A172 (cell line): ENCODE data around the gene ODAD2. TPM values are rescaled to one million over a fixed set of nuclear protein-coding genes. Genes with fewer than 3 reads are reported as not detected.

Source experiments
- DNase-seq: peaks from one replicate; pipeline ENCODE4 v3.0.0-alpha.2; 2015; ENCODE audit warnings: low spot score
- total RNA-seq: library from RNA; depleted of rRNA; stranded (reverse); fragments of >200 nt; shearing (Covaris generic); gene quantifications from 2 replicates; pipeline ENCODE4 v1.2.3, GENCODE V29; 2014

The ODAD2 gene
- total RNA-seq, 1 experiment from 2014 or later, result 63.0 TPM

DNA sequence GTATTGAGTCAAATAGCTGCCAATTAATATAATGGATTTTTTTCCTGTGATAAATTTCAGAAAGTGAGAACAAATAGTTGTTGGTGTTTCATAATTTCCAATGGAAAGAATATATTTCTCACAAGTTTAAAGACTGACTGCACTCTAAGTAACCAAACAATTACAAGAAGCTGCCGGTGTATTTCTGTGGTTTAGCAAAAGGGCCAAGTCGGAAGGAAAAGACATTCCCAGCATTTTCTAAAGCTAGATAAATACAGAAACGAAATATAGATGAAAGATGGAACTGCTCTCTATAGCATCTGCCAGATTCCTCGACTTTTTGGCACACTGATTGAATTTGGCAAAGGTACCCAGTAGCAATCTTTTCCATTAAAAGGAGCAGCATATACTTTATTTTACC is 160.5 kb downstream of the ODAD2 start:
- peak; percentile 30 for DNase-seq

DNA sequence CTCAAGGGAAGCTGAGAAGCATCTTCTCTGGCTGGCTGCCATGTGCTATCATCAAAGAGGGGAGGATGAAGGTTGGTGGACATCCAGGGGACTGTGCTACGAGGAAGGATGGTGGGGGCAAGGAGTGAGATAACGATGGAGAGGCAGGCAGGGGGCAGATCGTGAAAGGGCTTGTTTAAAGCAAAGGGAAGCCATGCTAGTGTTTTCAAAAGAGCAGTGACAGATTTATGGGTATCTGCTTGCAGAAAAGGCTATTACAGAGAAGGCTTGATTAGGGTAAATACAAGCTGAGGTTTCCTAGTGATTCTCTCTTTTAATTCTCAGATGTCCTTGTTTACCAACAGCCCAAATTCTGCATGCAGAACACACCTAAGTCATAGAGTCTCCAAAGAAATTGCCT is 164.4 kb downstream of the ODAD2 start:
- DNase-seq, result no peak

DNA sequence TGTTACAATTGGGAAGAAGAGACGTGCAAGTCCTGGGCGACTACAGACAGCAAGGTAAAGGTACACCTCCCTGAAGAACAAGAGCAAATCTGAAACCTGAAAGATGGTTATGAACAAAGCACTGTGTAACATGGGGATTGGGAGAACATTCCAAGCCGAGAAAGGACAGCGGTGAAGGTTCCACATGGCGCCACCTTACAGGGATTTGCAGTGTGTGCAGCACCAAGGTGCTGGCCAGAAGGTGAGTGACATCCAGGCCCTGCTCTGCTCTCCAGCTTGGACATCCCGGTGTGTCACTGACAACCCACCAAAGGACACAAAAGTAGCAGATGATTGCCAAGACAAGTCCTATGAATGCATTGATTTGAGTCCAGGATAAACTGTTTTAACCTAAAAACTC is 165.1 kb downstream of the ODAD2 start:
- no peak for DNase-seq

GRCh38 chr10:27832826-27833225 is 166.1 kb downstream of the ODAD2 start:
- no peak for DNase-seq

- DNase-seq, result no peak
Measured at GRCh38 chr10:27826369-27826768, 172.5 kb downstream of the ODAD2 start.

- peak; percentile 77 for DNase-seq
Measured at GRCh38 chr10:27822301-27822700, 176.6 kb downstream of the ODAD2 start.

- no peak for DNase-seq
Measured at GRCh38 chr10:27820637-27821036, 178.2 kb downstream of the ODAD2 start.

- DNase-seq, result peak; percentile 91
Measured at GRCh38 chr10:27819781-27820531, 178.9 kb downstream of the ODAD2 start.

GRCh38 chr10:27816320-27816719 is 182.6 kb downstream of the ODAD2 start:
- DNase-seq, result no peak

GRCh38 chr10:27815846-27816245 is 183.0 kb downstream of the ODAD2 start:
- DNase-seq, result no peak

GRCh38 chr10:27815261-27815660 is 183.6 kb downstream of the ODAD2 start:
- no peak for DNase-seq

GRCh38 chr10:27805180-27805579 is 193.7 kb downstream of the ODAD2 start:
- DNase-seq, result no peak

- no peak for DNase-seq
Measured at GRCh38 chr10:27804136-27804535, 194.7 kb downstream of the ODAD2 start.

DNA sequence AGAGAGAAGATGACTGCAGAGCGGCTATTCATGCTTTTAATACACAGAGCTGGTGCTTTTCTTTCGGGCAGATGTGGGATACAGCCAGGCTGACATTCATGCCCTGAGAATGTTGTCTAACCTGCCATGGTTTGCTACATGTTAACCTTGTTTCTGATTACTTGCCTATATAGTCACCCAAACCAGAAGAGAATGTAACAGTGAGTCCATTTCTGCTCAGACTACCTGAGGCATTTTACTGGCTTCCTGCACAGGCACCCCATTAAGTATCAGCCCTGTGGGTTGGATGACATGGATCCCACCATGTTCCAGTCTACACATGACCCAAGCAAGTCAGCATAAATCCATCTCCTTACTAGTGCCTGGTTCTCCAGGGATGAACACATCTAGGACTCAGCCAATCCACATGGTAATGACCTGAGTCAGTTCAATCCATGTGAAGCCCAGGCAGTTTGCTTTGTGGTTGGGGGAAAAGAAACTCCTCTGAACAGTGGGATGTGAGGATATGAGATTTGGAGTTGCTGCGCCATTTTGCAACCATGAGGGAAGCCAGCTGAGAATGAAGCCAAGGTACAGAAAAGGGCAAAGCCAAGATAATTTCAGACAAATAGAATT is 197.6 kb downstream of the ODAD2 start:
- no peak for DNase-seq

DNA sequence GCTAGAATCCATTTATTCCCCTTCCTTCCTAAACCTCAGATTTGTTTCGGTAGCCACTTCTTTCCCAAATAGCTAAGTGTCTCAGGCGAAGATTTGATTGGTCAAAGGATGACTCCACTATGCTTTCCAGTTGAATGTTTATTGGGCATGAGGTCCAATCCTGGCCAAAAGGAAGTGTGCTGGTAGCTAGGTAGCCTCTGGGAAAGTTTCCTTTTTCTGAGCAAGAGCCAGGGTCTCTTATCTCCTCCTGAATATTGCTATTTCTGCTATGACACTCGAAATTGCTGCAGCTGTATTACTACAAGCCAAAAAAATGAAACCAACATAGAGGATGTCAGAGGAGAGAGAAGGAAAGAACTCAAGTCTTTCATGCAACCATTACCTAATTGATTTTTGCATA is 199.8 kb downstream of the ODAD2 start:
- DNase-seq, result no peak

DNA sequence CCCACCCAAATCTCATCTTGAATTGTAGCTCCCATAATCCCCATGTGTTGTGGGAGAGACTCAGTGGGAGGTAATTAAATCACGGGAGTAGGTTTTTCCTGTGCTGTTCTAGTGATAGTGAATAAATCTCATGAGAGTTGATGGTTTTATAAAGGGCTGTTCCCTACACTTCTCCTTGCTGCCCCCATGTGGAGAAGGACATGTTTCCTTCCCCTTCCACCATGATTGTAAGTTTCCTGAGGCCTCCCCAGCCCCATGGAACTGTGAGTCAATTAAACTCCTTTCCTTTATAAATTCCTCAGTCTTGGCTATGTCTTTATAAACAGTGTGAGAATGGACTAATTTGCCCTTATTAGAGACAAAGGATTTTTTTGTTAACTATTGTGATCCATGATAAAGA is 204.7 kb downstream of the ODAD2 start:
- DNase-seq, result peak; percentile 25

DNA sequence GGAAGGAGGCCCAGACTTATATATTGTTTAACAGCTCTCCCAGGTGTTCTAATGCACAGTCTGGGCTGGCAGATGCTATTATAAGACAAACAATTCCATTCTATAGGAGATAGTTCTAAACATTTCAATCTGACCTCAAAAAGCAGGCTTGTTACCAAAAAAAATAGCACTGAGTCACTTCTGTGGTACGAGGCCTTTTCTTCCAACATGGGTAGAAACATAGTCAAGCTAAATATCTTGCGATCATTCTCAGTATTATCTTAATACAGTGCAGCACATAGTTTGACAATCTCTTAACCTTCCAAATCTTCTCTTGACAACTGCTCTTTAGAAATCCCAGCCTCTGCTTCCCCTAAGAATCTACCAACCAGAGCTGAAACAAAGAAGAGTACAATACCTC is 206.7 kb downstream of the ODAD2 start:
- DNase-seq, result no peak

GRCh38 chr10:27784272-27784671 is 214.6 kb downstream of the ODAD2 start:
- no peak for DNase-seq

GRCh38 chr10:27783660-27784059 is 215.2 kb downstream of the ODAD2 start:
- peak; percentile 84 for DNase-seq

- DNase-seq, result no peak
Measured at GRCh38 chr10:27779462-27780015, 219.3 kb downstream of the ODAD2 start.

GRCh38 chr10:27774831-27775230 is 224.0 kb downstream of the ODAD2 start:
- DNase-seq, result no peak

DNA sequence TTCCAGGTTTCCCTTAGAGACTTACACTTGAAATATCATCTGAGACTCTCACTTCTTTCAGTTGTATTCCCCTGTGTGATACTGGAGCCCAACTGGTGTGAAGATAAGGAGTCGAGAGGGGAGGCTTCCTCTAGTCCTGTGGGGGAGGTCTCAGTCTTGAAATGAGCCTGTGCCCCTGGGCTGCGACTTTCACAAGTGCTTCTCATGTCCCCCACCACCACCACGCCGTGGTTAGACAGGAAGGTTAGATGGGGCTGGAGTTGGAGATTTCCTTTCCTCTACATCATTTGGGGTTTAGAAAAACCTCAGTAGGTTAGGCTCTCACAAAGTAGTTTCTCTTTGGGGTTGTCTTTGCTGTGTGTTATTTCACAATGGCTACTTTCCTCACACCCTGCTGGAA is 227.6 kb downstream of the ODAD2 start:
- DNase-seq, result no peak

GRCh38 chr10:27770181-27770580 is 228.7 kb downstream of the ODAD2 start:
- no peak for DNase-seq
